Naive thymus-derived CD4-positive, alpha-beta T cell (primary cell): Measurements from ENCODE around the gene WWOX. TPM values are rescaled to one million over a fixed set of nuclear protein-coding genes. Genes with fewer than 3 reads are reported as not detected.

ENCODE experiments used
- ATAC-seq: fragments of 150-1000 bp; cut with Tn5 transposase; 2 replicates; pipeline ENCODE4 v1.10.0; 2021; ENCODE audit warnings: mild to moderate bottlenecking, moderate library complexity
- CTCF ChIA-PET: fragments of 350-600 bp; sonication (Branson Sonifier 250); formaldehyde crosslinking; loops from one replicate; lab custom pipeline; 2021; ENCODE audit warnings: antibody characterized with exemption; lab: Charles Lee
- POLR2A ChIA-PET: fragments of 350-600 bp; sonication (Branson Sonifier 250); formaldehyde crosslinking; loops from one replicate; lab custom pipeline; 2021; ENCODE audit warnings: antibody characterized with exemption, inconsistent platforms; lab: Charles Lee
- DNase-seq, 9 donors: peaks; one replicate each; pipeline versions ENCODE4 v3.0.0 to v3.0.0-alpha.2; 2020 to 2022; ENCODE audit warnings: mixed read lengths in 1 of 9
- H3K27ac ChIP-seq: one replicate; pipeline ENCODE4 v1.7.0; 2013; ENCODE audit warnings: mild to moderate bottlenecking, low read depth, low read length, moderate library complexity
- H3K27me3 ChIP-seq, 2 donors: one replicate each; pipeline ENCODE4 v1.7.0; 2013; ENCODE audit warnings: low read length in 2 of 2, mild to moderate bottlenecking in 2 of 2, moderate library complexity in 2 of 2; ENCODE audit not compliant: control insufficient read depth in 2 of 2, insufficient read depth in 2 of 2
- H3K36me3 ChIP-seq, 3 experiments: 1 replicate in 2 of 3; 2 replicates in 1 of 3; pipeline ENCODE4 v1.7.0; 2013; ENCODE audit warnings: low read length in 3 of 3, mild to moderate bottlenecking in 3 of 3, moderate library complexity in 1 of 3; ENCODE audit not compliant: insufficient read depth in 3 of 3, control insufficient read depth in 2 of 3
- H3K4me1 ChIP-seq, 2 donors: one replicate each; pipeline ENCODE4 v1.7.0; 2013; ENCODE audit warnings: low read length in 2 of 2, mild to moderate bottlenecking in 2 of 2, moderate library complexity in 1 of 2; ENCODE audit not compliant: control insufficient read depth in 2 of 2, insufficient read depth in 2 of 2
- H3K4me3 ChIP-seq: 2 replicates; pipeline ENCODE4 v1.7.0; 2013; ENCODE audit warnings: mild to moderate bottlenecking, low read length
- H3K9me3 ChIP-seq, 3 experiments: 1 replicate in 2 of 3; 2 replicates in 1 of 3; pipeline ENCODE4 v1.7.0; 2013; ENCODE audit warnings: low read length in 3 of 3; ENCODE audit not compliant: control insufficient read depth in 2 of 3
- H3K27ac Mint-ChIP-seq, 9 donors: one replicate each; pipeline ENCODE4 v1.8.0; 2020 to 2022; ENCODE audit warnings: mixed read lengths in 9 of 9, mild to moderate bottlenecking in 8 of 9, moderate library complexity in 5 of 9, inconsistent platforms in 2 of 9
- H3K27me3 Mint-ChIP-seq, 5 donors: one replicate each; pipeline ENCODE4 v1.8.0; 2021 to 2022; ENCODE audit warnings: mixed read lengths in 5 of 5, mild to moderate bottlenecking in 1 of 5
- H3K36me3 Mint-ChIP-seq, 5 donors: one replicate each; pipeline ENCODE4 v1.8.0; 2020 to 2022; ENCODE audit warnings: mixed read lengths in 5 of 5, mild to moderate bottlenecking in 3 of 5, inconsistent platforms in 1 of 5
- H3K4me1 Mint-ChIP-seq, 7 donors: one replicate each; pipeline ENCODE4 v1.8.0; 2020 to 2022; ENCODE audit warnings: mixed read lengths in 7 of 7, mild to moderate bottlenecking in 3 of 7, inconsistent platforms in 1 of 7
- H3K4me3 Mint-ChIP-seq, 10 donors: one replicate each; pipeline ENCODE4 v1.8.0; 2020 to 2022; ENCODE audit warnings: mild to moderate bottlenecking in 10 of 10, mixed read lengths in 10 of 10, moderate library complexity in 6 of 10, inconsistent platforms in 2 of 10
- H3K9me3 Mint-ChIP-seq, 11 donors: one replicate each; pipeline ENCODE4 v1.8.0; 2020 to 2022; ENCODE audit warnings: mixed read lengths in 11 of 11, mild to moderate bottlenecking in 4 of 11, inconsistent platforms in 1 of 11, moderate library complexity in 1 of 11
- intact Hi-C, 2 donors: fragments of 100-400 bp; cut with micrococcal nuclease; formaldehyde crosslinking; loops; one replicate each; pipeline ENCODE4 v1.15.1; 2023
- polyA plus RNA-seq, 2 donors: library from polyadenylated mRNA; unstranded; fragments of 300-500 nt; fragmentation: Illumina TruSeq; gene quantifications; one replicate each; pipeline ENCODE4 v1.2.3, GENCODE V29; 2021
- total RNA-seq, 6 experiments: library from RNA in 5 of 6; stranded (reverse) in 5 of 6; gene quantifications; 1 replicate in 5 of 6; 2 replicates in 1 of 6; pipeline ENCODE4 v1.2.3 and lab custom pipeline; 2021 to 2026

Gene WWOX
- total and polyA plus RNA-seq, 7 experiments from 2014 or later = 13.8 to 31.1 (median 20.8) TPM

- no peak overlapping the region for H3K4me3 ChIP-seq
Observed at GRCh38 chr16:79137426-79137939, 1038.0 kb downstream of the WWOX start.

GRCh38 chr16:79139799-79140198, 1040.3 kb downstream of the WWOX start:
- no peak overlapping the region for H3K4me3 ChIP-seq
- Mint-ChIP-seq H3K27me3 (no peaks in the 10 kb centered on the region), H3K4me3 (no peak overlapping the region), H3K9me3 (no peaks in the 10 kb centered on the region), H3K36me3 (no peaks in the 10 kb centered on the region), H3K27ac (no peak overlapping the region), H3K4me1 (no peaks in the 10 kb centered on the region)
- H3K36me3 ChIP-seq = no peaks in the 10 kb centered on the region
- no peaks in the 10 kb centered on the region for H3K4me1 ChIP-seq
- intact Hi-C loops = no loop called here
- POLR2A ChIA-PET = no interaction called here
- H3K27ac ChIP-seq = no peak overlapping the region
- DNase-seq = no peak
- CTCF ChIA-PET = no interaction called here
- ATAC-seq = no peak
- H3K9me3 ChIP-seq = no peaks in the 10 kb centered on the region
- H3K27me3 ChIP-seq = no peaks in the 10 kb centered on the region

More at GRCh38 chr16:79137426-79137939, 1038.0 kb downstream of the WWOX start:
- ATAC-seq (no peak), DNase-seq (no peak)
- no peaks in the 10 kb centered on the region for H3K36me3 Mint-ChIP-seq
- H3K4me3 Mint-ChIP-seq = no peak overlapping the region
- H3K9me3 Mint-ChIP-seq = no peaks in the 10 kb centered on the region
- no peaks in the 10 kb centered on the region for H3K27me3 ChIP-seq
- ChIA-PET CTCF (no interaction called here), POLR2A (no interaction called here)
- peaks cover 0 to 2% (median 0%) of the 10 kb centered on the region in 7 donors for H3K4me1 Mint-ChIP-seq
- H3K27ac ChIP-seq = no peak overlapping the region
- H3K4me1 ChIP-seq = no peaks in the 10 kb centered on the region
- no peaks in the 10 kb centered on the region for H3K9me3 ChIP-seq
- no peaks in the 10 kb centered on the region for H3K36me3 ChIP-seq
- H3K27ac Mint-ChIP-seq = no peak overlapping the region
- intact Hi-C loops = no loop called here
- H3K27me3 Mint-ChIP-seq = no peaks in the 10 kb centered on the region

GRCh38 chr16:79143026-79143425, 1043.6 kb downstream of the WWOX start:
- ChIA-PET POLR2A (no interaction called here), CTCF (no interaction called here)
- Histone ChIP-seq H3K27me3 (no peaks in the 10 kb centered on the region), H3K9me3 (no peaks in the 10 kb centered on the region), H3K4me1 (no peaks in the 10 kb centered on the region), H3K27ac (no peak overlapping the region), H3K4me3 (no peak overlapping the region), H3K36me3 (no peaks in the 10 kb centered on the region)
- DNase-seq (no peak), ATAC-seq (no peak)
- H3K9me3 Mint-ChIP-seq = no peaks in the 10 kb centered on the region
- no peaks in the 10 kb centered on the region for H3K36me3 Mint-ChIP-seq
- H3K4me1 Mint-ChIP-seq = no peaks in the 10 kb centered on the region
- H3K4me3 Mint-ChIP-seq = no peak overlapping the region
- H3K27me3 Mint-ChIP-seq = peaks cover 0 to 2% (median 0%) of the 10 kb centered on the region in 5 donors
- no peak overlapping the region for H3K27ac Mint-ChIP-seq
- intact Hi-C loops = no loop called here

GRCh38 chr16:79150151-79150550, 1050.7 kb downstream of the WWOX start:
- H3K4me1 Mint-ChIP-seq = peaks cover 0 to 13% (median 11%) of the 10 kb centered on the region in 7 donors
- Histone ChIP-seq H3K4me1 (no peaks in the 10 kb centered on the region), H3K27me3 (no peaks in the 10 kb centered on the region), H3K9me3 (no peaks in the 10 kb centered on the region), H3K36me3 (no peaks in the 10 kb centered on the region), H3K27ac (no peak overlapping the region), H3K4me3 (no peak overlapping the region)
- DNase-seq (no peak), ATAC-seq (no peak)
- intact Hi-C loops = no loop called here
- H3K4me3 Mint-ChIP-seq = no peak overlapping the region
- peaks cover 0 to 2% (median 0%) of the 10 kb centered on the region in 5 donors for H3K36me3 Mint-ChIP-seq
- ChIA-PET POLR2A (no interaction called here), CTCF (no interaction called here)
- H3K27me3 Mint-ChIP-seq = peaks cover 0 to 2% (median 0%) of the 10 kb centered on the region in 5 donors
- no peak overlapping the region for H3K27ac Mint-ChIP-seq
- peaks cover 0 to 3% (median 0%) of the 10 kb centered on the region in 11 donors for H3K9me3 Mint-ChIP-seq

- H3K9me3 Mint-ChIP-seq = peaks cover 0 to 3% (median 0%) of the 10 kb centered on the region in 11 donors
- intact Hi-C loops = no loop called here
- H3K4me1 ChIP-seq = no peaks in the 10 kb centered on the region
- no peaks in the 10 kb centered on the region for H3K9me3 ChIP-seq
- H3K4me3 ChIP-seq = no peak overlapping the region
- DNase-seq (no peak), ATAC-seq (no peak)
- no peak overlapping the region for H3K27ac Mint-ChIP-seq
- H3K27me3 ChIP-seq = no peaks in the 10 kb centered on the region
- POLR2A ChIA-PET = no interaction called here
- H3K4me1 Mint-ChIP-seq = peaks cover 0 to 13% (median 11%) of the 10 kb centered on the region in 7 donors
- no peaks in the 10 kb centered on the region for H3K36me3 ChIP-seq
- peaks cover 0 to 2% (median 0%) of the 10 kb centered on the region in 5 donors for H3K36me3 Mint-ChIP-seq
- CTCF ChIA-PET = no interaction called here
- peaks cover 0 to 2% (median 0%) of the 10 kb centered on the region in 5 donors for H3K27me3 Mint-ChIP-seq
- no peak overlapping the region for H3K27ac ChIP-seq
- H3K4me3 Mint-ChIP-seq = no peak overlapping the region
Observed at GRCh38 chr16:79150632-79151310, 1051.3 kb downstream of the WWOX start.

- H3K27me3 Mint-ChIP-seq = no peaks in the 10 kb centered on the region
- intact Hi-C loops = no loop called here
- no peak overlapping the region for H3K4me3 ChIP-seq
- no peak overlapping the region for H3K27ac Mint-ChIP-seq
- ChIA-PET CTCF (no interaction called here), POLR2A (no interaction called here)
- H3K4me3 Mint-ChIP-seq = no peak overlapping the region
- H3K27ac ChIP-seq = no peak overlapping the region
- no peaks in the 10 kb centered on the region for H3K9me3 ChIP-seq
- ATAC-seq (no peak), DNase-seq (no peak)
- H3K4me1 ChIP-seq = no peaks in the 10 kb centered on the region
- peaks cover 0 to 2% (median 0%) of the 10 kb centered on the region in 5 donors for H3K36me3 Mint-ChIP-seq
- peaks cover 0 to 3% (median 0%) of the 10 kb centered on the region in 11 donors for H3K9me3 Mint-ChIP-seq
- H3K36me3 ChIP-seq = no peaks in the 10 kb centered on the region
- peaks cover 0 to 29% (median 16%) of the 10 kb centered on the region in 7 donors for H3K4me1 Mint-ChIP-seq
- H3K27me3 ChIP-seq = no peaks in the 10 kb centered on the region
Observed at GRCh38 chr16:79154086-79154485, 1054.6 kb downstream of the WWOX start.

GRCh38 chr16:79155471-79155870, 1056.0 kb downstream of the WWOX start:
- DNase-seq (no peak), ATAC-seq (no peak)
- Histone ChIP-seq H3K36me3 (no peaks in the 10 kb centered on the region), H3K27me3 (no peaks in the 10 kb centered on the region), H3K9me3 (no peaks in the 10 kb centered on the region), H3K27ac (no peak overlapping the region), H3K4me1 (no peaks in the 10 kb centered on the region), H3K4me3 (no peak overlapping the region)
- no peaks in the 10 kb centered on the region for H3K27me3 Mint-ChIP-seq
- H3K4me1 Mint-ChIP-seq = peaks cover 0 to 25% (median 13%) of the 10 kb centered on the region in 7 donors
- peaks cover 0 to 1% (median 0%) of the 10 kb centered on the region in 11 donors for H3K9me3 Mint-ChIP-seq
- intact Hi-C loops = no loop called here
- POLR2A ChIA-PET = no interaction called here
- no peak overlapping the region for H3K4me3 Mint-ChIP-seq
- H3K27ac Mint-ChIP-seq = no peak overlapping the region
- CTCF ChIA-PET = no interaction called here
- H3K36me3 Mint-ChIP-seq = peaks cover 0 to 2% (median 0%) of the 10 kb centered on the region in 5 donors
